GM10266 (cell line): ENCODE measurements around the gene RIOK2.

ENCODE experiments used
- DNase-seq: peaks from one replicate; pipeline ENCODE4 v3.0.0; 2012; ENCODE audit errors: extremely low spot score
- CTCF ChIP-seq: IDR thresholded peaks from 2 replicates; pipeline ENCODE4 v1.5.1; 2012; ENCODE audit warnings: mild to moderate bottlenecking, low read depth; ENCODE audit not compliant: control insufficient read depth, insufficient read depth; ENCODE audit errors: missing control alignments

The RIOK2 gene

DNA sequence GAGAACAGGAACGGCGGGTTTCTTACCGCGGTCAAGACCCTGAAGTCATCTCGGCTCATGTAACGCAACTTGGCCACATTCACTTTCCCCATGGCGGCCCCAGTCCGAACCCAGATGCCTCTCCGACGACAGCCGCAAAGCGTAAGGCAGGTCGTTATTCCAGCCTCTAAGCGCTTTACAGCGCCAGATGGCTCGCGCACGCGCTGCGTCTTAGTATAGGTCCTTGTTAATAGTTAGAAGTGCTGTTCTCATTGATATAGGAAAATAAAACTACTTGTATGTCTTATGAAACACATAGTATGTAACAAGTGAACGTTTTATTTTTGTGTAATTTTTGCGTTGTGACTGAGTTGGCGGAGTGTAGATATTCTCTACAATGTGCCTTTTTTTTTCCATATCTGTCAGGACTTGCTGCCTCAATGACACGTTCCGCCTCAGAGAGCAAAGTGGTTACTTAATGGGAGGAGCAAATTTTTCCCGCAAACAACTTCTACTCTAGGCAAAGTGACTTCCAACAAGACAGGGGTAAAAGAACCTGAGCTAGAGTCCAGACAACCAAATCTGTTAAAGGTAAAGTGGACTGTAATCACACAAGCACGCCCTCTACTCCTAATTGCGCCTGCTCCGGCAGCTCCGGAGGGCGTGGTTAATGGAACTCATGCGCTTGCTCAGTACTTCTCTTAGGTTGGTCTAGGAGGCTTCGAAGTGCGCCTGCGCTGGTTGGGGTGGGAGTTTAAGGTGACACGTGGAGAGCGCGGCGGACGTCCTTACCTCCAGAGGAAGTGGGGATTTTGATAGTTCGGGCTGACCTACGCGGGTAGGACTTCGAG, at the start of gene RIOK2:
RIOK2 (minus strand) TSS at position 148 of the 830 bp plus-strand sequence; CDS start at position 92, 56 bp downstream.
- peak; percentile 81 for DNase-seq
- TF ChIP-seq CTCF: no peak

- peak; percentile 32 for DNase-seq
- peak; percentile 80 for TF ChIP-seq CTCF
Measured at GRCh38 chr5:97231025-97231636, 48.1 kb upstream of the RIOK2 start.

DNA sequence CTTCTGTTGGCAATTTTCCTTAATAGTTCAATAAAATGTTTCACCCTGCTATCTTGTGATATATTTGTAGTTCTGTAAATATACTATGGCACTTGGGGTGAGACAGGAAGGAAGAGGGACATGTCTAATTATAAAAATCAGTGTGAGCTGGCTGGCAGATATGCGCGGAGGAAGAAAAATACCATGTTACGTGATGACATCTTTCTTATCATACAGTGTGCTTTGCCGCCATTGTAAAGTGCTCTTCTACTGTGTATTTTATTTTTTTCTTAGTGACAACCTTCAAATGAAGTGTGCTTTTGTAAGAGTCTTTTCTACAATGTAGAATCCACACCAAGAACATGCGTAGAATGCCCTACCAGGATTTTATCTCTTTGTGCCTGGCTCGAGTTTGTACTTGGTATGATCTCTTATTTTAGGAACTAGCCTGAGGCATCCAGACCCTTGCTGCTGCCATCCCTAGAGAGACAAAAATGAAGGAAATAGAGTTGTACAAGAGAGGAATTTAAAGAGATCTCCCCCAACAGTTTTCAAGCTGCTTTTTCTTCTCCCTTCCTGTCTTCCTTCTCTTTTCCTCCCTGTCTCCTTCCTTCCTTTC, 46.7 kb upstream of the RIOK2 start:
- TF ChIP-seq CTCF: no peak
- no peak for DNase-seq

- no peak for DNase-seq
- TF ChIP-seq CTCF: no peak
Measured at GRCh38 chr5:97229196-97229595, 46.1 kb upstream of the RIOK2 start.

DNA sequence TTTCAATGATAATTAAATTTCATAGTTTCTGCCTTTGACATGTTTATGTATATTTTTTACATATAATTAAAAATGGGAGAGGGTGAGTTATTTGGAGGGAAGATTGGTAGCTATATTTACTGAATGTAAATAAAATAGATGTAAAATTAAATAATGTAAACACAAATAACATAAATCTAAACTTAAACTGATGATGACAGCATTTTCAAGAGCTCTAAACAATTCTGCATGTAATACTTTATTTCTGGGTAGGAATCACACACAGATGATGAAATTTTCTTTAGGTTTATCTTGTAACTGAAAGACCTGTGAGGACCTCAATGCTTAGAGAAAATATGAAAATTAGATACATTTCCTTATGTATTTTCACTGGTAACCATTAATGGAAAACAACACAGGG, 42.2 kb upstream of the RIOK2 start:
- TF ChIP-seq CTCF: no peak
- no peak for DNase-seq

GRCh38 chr5:97224112-97224750, 41.2 kb upstream of the RIOK2 start:
- DNase-seq: no peak
- TF ChIP-seq CTCF: no peak
